HG03565 (cell line): ENCODE measurements around the gene PAM16.
"Not testable (repeated sequence)": the region's sequence is repeated elsewhere in the genome, so short reads cannot be mapped to it uniquely, and the experiment has no call there.

ENCODE experiments used
- ATAC-seq: cut with Tn5 transposase; IDR thresholded peaks from one replicate; pipeline ENCODE4 v1.9.1; 2021; ENCODE audit warnings: mild to moderate bottlenecking, moderate library complexity; ENCODE audit not compliant: unreplicated experiment

Gene PAM16

GRCh38 chr16:4350787-4351659, at the start of gene PAM16:
TSS of gene PAM16 (minus strand) at chr16:4351321. CDS start at chr16:4351234, 87 bp downstream.
- peak; percentile 81 for ATAC-seq

GRCh38 chr16:4399001-4399730, 48.0 kb upstream of the PAM16 start:
- ATAC-seq, result no peak

- no peak for ATAC-seq
Observed at GRCh38 chr16:4395055-4395726, 44.1 kb upstream of the PAM16 start.

DNA sequence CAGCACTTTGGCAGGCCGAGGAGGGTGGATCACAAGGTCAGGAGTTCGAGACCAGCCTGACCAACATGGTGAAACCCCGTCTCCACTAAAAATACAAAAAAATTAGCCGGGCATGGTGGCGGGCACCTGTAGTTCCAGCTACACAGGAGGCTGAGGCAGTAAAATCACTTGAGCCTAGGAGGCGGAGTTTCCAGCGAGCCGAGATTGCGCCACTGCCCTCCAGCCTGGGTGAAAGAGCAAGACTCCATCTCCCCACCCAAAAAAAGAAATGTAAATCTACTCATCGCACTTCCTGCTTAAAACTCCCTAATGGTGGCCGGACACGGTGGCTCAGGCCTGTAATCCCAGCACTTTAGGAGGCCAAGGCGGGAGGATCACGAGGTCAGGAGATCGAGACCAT, 42.7 kb upstream of the PAM16 start:
- ATAC-seq, result not testable (repeated sequence)

DNA sequence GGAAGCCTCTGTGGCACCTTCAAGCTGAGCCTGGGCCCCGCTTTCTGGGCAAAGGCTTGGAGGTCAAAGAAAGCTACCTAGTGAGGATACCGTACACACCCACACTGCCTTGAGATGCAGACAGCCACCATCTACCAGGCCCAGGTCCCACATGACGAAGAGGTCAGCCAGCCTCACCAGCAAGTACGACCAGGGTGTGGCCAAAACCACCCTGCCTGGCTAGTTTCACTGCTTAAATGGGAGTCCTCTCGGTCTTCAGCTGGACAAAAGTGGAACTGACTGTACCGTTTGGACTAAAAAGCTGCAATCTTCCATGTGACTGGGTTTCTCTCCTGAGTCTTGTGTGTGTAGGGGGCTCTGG, 42.1 kb upstream of the PAM16 start:
- ATAC-seq, result no peak

DNA sequence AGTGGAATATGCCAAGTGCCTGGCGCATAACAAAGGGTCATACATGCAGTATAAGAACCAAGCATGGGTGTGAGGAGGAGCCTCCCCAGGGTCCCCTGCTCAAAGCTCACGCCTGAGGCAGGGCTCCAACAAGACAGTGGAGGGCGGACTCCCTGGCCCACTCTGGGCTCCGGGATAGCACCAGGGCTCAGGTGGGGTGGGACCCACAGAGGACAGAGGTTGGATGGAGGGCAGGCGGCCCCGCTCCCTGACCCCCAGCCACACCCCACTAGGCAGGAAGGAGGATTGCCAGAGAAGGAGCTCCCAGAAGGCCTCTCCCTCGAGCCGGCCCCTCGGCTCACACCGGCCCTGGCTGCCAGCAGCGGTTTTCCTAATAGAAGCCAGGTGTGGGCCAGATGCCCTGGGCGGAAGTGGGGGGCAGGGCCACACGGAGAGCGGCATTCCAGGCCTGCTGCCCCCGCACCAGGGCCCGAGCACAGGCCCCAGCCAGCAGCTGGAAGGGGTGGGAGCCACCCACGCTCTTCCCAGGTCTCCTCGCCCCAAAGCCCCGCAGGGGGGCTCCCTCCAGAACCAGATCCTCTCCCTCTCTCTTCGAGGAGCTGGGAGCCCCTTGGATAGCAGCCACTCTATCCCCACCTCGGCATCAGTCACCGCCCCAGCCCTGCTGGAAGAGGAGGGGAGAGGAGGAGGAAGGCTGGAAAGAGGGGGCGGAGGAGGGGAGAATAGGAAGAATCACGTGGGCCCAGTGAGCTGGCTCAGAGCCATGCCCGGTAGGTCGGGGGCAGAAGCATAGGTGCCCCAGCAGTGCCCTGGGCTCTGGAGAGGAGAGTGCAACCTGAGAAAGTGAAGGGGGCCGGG, 41.5 kb upstream of the PAM16 start:
- no peak for ATAC-seq

DNA sequence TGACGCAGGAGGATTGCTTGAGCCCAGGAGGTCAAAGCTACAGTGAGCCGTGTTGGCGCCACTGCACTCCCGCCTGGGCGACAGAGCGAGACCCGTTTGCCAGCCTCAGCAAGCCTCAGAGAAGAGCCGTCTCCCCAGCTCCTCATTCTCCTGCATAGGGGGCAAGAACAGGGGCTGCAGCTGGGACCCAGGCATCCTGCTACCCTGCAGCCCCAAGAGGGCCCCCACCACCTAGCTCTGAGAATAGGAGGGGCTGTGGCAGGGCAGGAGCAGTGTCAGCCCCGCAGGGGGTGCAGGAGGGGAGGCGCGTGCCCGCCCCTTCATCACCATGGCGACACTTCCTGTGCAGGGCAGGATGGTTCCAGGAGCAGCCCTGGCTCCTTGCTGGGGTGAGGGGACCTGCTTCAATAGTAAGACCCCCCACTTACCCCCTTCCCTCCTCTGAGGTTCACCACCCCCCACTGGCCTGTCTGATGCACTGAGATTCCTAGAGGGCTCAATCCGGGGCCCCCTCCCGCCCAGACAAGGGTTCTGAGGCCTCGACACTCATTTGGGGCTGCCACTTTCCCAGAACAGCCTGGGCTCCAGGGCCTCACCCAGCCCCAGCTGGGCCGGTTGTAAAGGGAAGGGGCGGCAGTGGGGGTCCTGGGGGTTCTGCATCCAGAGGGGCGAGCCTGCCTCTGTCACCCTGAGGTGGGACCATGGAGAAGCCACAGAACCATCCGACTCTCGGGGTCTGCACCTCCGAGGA, 40.7 kb upstream of the PAM16 start:
- ATAC-seq, result no peak

- no peak for ATAC-seq
Observed at GRCh38 chr16:4390266-4391260, 39.4 kb upstream of the PAM16 start.

DNA sequence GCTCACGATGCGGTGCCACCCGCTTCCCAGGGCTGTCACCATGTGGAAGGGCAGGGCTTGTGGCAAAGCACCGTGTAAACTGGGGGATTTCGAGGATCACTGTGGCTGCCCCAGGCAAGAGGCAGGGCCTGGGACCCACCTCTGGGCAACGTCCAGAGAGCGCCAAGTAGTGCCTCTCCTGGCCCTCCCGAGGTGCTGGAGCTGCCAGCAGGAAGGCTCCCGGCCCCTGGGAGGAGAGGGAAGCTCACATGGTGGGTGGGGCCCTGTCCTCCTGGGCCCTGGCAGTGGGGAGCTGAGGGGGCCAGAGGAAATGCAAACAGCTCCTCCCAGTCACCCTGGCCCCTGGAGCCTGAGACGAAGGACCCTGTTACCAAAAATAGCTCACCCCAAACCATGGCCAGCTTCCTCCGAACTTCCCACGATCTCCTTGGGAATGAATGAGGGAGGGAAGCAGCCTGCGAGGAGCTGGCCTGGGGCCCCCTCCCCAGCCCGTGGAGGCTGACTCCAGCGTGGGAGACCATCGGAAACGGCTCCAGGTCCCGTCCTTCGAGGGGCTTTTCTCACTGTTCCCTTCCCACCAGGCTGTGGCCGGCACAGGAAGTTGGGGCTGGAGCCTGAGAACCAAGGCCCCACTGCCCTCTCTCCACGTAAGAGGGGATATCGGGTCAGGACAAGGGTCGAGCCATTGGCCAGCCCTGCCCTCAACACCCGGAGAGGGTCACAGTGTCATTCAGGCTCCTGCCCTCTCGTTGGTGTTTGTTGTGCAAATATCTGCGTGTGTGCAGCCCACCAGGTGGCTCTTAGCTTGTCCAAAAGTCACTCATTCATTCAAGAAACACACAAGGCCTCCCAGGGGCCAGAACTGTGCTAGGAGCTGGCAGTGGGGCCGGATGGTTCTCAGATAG, 38.2 kb upstream of the PAM16 start:
- ATAC-seq, result no peak

DNA sequence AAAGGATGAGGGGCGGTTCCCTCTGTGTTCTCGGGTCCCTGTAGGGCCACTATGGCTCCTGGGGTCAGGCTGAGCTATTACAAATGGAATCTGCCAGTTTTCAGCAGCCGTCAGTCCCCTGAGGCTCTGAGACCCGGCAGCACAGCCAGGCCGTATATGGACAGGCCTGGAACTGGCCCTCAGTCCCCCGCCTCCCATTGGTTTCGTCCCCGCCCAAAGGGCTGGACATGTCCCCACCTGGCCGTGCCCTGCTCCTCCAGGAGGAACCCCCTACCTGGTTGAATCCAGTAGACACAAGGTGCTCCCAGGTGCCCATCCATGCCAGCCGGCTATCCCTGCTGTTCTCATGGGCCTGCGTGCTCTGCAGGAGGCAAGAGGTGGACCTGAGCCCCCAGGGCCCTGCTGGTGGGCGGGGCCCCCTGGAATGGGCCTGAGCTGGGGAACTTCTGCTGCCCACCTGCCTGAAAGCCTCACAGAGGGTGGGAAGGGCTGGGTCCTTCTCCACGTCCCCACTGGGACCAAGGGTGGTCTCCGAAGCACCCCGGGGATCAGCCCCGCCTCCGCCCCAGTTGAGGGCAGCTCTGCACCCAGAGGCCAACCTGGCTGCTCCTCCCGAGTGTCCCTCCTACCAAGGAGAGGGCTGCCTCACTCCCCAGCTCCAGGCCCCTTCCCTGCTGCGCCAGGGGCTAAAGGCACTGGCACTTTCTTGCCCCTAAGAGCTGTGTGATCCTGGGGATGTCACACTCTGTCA, 37.3 kb upstream of the PAM16 start:
- no peak for ATAC-seq

DNA sequence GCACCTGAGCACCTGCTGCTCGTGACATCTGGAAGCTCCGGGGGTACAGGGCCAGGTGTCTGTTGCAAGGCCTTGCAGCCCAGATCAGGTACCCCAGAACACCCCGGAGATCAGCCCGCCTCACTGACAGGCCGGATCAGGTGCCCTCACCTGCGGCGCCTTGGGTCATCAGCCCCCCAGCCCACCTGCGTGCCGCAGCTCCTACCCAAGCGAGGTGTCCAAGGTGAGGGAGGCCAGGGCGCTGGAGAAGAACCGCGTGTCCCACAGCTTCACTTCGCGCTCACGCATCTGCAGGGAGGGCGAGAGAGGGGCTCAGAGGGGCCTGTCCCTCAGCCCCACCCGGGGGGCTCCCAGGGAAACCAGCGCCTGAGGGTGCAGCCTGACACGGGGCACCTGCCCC, 36.7 kb upstream of the PAM16 start:
- ATAC-seq, result no peak

- no peak for ATAC-seq
Observed at GRCh38 chr16:4386951-4387565, 35.9 kb upstream of the PAM16 start.

DNA sequence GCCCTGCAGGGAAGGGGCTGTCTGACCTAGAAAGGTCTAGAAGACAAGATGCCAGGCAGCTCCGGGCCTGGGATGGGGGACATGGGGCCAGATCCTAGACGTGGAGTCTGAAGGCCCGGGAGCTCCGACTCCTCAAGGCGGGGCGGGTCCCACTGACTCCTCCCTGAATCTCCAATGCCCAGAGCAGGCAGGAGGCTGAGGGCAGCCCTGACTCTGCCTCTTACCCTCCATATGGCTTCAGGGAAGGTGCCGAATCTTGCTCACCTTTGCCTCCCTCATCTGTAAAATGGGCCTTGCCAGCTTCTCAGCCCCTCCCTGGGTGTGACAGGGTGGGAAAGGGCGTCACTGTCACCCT, 35.3 kb upstream of the PAM16 start:
- ATAC-seq, result no peak

DNA sequence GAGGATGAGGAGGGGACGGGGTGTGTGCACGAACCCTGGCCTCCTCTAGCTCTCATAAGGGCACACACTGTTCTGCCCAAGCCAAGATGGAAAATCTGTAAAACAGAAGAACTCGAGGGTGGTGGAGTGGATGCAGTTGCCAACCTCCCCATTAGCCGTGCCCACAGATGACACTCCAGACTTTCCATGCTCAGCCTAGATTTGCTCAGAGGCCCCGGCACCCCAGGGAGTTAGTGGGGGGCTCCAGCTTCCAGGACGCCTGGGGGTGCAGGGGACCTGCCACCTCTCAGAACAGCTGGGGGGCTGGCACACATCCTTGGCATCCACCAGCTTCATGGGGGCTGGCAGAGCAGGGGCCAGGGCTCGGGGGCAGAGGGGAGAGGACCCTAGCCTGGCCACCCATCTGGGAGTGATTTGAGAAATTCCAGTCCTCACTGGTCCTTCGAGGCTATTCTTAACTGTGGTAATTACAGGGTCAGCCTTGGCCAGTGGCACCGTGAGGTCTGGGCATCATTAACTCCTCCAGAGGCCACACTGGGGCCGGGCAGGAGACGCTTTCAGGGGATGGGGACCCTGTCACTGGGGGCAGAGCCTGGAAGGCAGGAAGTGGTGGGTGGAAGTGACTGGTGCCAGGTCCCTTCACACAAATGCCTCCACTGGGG, 34.8 kb upstream of the PAM16 start:
- ATAC-seq, result no peak

GRCh38 chr16:4385066-4385788, 34.1 kb upstream of the PAM16 start:
- no peak for ATAC-seq

DNA sequence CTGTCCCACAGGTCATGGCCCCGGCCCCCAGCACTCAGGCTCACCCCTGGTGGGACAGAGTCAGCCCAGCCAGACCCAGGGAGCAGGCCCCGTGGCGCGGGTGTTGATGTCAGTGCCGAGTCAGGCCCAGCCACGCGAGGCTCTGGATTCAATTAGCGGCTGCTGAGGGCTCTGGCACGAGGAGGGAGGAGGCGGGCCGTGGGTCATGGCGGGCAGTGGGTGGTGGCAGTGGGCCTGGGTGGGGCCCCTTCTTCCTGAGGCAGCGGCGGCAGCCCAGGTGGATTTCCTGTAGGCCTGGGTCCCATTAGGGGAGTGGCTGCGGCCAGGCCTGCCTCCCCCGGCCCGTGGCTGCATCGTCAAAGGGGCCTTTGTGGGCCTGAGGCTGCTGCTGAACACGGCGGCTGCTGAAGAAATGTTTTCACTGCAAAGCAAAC, 33.4 kb upstream of the PAM16 start:
- no peak for ATAC-seq
